Left lung (tissue), 10 donors: Measurements from ENCODE around the gene MKNK2. TPM values are rescaled to one million over a fixed set of nuclear protein-coding genes. Genes with fewer than 3 reads are reported as not detected.

Experiments
- ATAC-seq: fragments of 200-7000 bp; cut with Tn5 transposase; one replicate; pipeline ENCODE4 v1.9.1; 2020; ENCODE audit warnings: moderate library complexity
- DNase-seq, 4 donors: peaks; one replicate each; pipeline ENCODE4 v3.0.0-alpha.2; 2013 to 2020
- H3K27ac ChIP-seq, 2 donors: fragments of 200-600 bp; sonication (generic) in 1 of 2; one replicate each; pipeline versions ENCODE4 v1.5.0 to v1.8.0; 2020 to 2021
- H3K27me3 ChIP-seq, 2 donors: fragments of 200-600 bp; sonication (generic) in 1 of 2; one replicate each; pipeline versions ENCODE4 v1.5.0 to v1.8.0; 2020 to 2021
- H3K36me3 ChIP-seq, 2 donors: fragments of 200-600 bp; sonication (generic) in 1 of 2; one replicate each; pipeline versions ENCODE4 v1.5.0 to v1.8.0; 2020 to 2021
- H3K4me1 ChIP-seq, 2 donors: fragments of 200-600 bp; one replicate each; pipeline ENCODE4 v1.8.0; 2021
- H3K4me3 ChIP-seq, 2 donors: fragments of 200-600 bp; sonication (generic) in 1 of 2; one replicate each; pipeline versions ENCODE4 v1.5.0 to v1.8.0; 2020 to 2021; ENCODE audit warnings: mild to moderate bottlenecking in 1 of 2
- H3K9me3 ChIP-seq, 2 donors: fragments of 200-600 bp; sonication (generic) in 1 of 2; one replicate each; pipeline versions ENCODE4 v1.5.0 to v1.8.0; 2020 to 2021
- intact Hi-C, 2 donors: fragments of 100-400 bp; cut with DNase I; formaldehyde crosslinking; loops; one replicate each; pipeline versions ENCODE4 v1.11.2 to v1.14.2; 2022
- polyA plus RNA-seq, 6 donors: library from polyadenylated mRNA; unstranded; fragments of 120-200 nt; gene quantifications; one replicate each; pipeline ENCODE4 v1.2.1, GENCODE V29; 2013; ENCODE audit not compliant: insufficient read length in 6 of 6
- total RNA-seq, 2 donors: library from RNA; stranded (reverse); fragmentation: NEBNext Ultra II Directional; extraction: Animal tissue kit (Norgen Biotek cat#: 25700); gene quantifications; one replicate each; pipeline ENCODE4 v1.2.1, GENCODE V29; 2021
- TF ChIP-seq, protein P1 (sequence below), 2 donors: fragments of 200-600 bp; sonication (generic) in 1 of 2; IDR thresholded peaks; one replicate each; pipeline versions ENCODE4 v1.5.0 to v1.8.0; 2021; ENCODE audit warnings: antibody characterized with exemption in 2 of 2
- donor health status: DM: no; HTN: yes; CAD: no.
- donor health status: DM: no; HTN: no; CAD: no.

Gene MKNK2
- total and polyA plus RNA-seq, 8 donors: 59.3 to 291 (median 86.1) TPM

GRCh38 chr19:2048104-2048958 is 2.7 kb downstream of the MKNK2 start:
- ATAC-seq (no peak), DNase-seq (no peak)
- TF ChIP-seq, protein P1, sequence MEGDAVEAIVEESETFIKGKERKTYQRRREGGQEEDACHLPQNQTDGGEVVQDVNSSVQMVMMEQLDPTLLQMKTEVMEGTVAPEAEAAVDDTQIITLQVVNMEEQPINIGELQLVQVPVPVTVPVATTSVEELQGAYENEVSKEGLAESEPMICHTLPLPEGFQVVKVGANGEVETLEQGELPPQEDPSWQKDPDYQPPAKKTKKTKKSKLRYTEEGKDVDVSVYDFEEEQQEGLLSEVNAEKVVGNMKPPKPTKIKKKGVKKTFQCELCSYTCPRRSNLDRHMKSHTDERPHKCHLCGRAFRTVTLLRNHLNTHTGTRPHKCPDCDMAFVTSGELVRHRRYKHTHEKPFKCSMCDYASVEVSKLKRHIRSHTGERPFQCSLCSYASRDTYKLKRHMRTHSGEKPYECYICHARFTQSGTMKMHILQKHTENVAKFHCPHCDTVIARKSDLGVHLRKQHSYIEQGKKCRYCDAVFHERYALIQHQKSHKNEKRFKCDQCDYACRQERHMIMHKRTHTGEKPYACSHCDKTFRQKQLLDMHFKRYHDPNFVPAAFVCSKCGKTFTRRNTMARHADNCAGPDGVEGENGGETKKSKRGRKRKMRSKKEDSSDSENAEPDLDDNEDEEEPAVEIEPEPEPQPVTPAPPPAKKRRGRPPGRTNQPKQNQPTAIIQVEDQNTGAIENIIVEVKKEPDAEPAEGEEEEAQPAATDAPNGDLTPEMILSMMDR (IDR thresholded peaks at IDR 0.05): no peak
- Histone ChIP-seq H3K36me3 (peaks cover 0 to 59% of the 10 kb centered on the region in 2 donors), H3K4me3 (peak overlapping the region; percentile 92 to 99), H3K27ac (peak overlapping the region; percentile 95 to 97), H3K4me1 (peaks cover 50 to 78% of the 10 kb centered on the region in 2 donors), H3K9me3 (no peaks in the 10 kb centered on the region), H3K27me3 (no peaks in the 10 kb centered on the region)
- intact Hi-C loops: no loop called here

DNA sequence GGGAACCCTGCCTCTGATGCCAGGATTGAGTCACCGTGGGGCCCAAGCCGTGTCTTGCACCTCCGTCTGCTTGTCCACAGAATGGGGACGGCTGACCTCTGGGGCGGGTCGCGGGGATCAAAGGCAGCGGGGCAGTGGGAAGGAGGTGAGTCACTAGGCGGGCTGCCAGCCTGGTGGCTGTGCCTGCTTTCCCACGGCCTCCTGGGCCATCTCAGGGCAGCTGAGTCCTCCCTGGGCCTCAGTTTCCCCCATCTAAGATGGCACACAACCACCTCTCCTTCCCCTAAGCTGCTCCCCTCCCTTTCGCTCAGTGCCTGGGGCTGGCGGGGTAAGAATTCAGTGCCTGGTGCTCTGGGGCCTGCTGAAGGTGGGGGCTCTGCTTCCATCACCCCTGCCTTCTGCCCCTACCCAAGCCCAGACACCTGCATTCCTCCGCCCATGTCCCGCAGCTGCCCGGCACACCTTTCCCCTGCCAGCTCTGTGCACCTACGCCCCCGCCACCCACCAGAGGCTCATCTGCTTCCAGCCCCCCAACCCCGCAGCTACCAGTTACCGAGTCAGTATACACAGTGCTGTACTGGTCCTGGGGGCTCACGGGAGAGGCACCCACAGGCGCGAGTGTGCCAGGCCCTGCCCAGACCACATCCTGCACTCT is 3.5 kb downstream of the MKNK2 start:
- intact Hi-C loops: no loop called here
- ATAC-seq (no peak), DNase-seq (peak in 2 of 4 donors; percentile 76 to 92)
- Histone ChIP-seq H3K9me3 (no peaks in the 10 kb centered on the region), H3K27ac (peak overlapping the region; percentile 95 to 97), H3K4me3 (peak overlapping the region in 1 of 2 donors; percentile 99), H3K4me1 (peaks cover 57 to 86% of the 10 kb centered on the region in 2 donors), H3K27me3 (no peaks in the 10 kb centered on the region), H3K36me3 (peaks cover 0 to 67% of the 10 kb centered on the region in 2 donors)
- TF ChIP-seq, protein P1 (IDR thresholded peaks at IDR 0.05): no peak

DNA sequence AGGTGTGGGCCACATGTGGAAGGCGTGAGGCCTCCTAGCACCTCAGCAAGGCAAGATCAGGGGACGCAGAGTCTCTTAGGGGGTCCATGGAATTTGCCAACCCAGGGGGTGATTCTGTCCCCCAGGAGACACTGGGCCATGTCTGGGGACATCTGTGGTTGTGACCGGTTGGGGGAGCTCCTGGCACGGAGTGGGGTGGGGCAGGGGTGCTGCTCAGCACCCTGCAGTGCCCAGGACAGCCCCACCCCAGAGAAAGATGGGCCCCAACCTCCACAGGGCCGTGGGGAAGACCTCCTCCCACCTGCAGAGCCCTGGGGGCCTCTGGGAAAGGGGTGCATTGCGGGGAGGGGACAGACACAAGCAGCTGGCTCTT is 4.0 kb downstream of the MKNK2 start:
- TF ChIP-seq, protein P1 (IDR thresholded peaks at IDR 0.05): no peak
- no peak for DNase-seq
- H3K27me3 ChIP-seq: no peaks in the 10 kb centered on the region
- intact Hi-C loops: no loop called here
- no peak overlapping the region for H3K4me3 ChIP-seq
- H3K9me3 ChIP-seq: no peaks in the 10 kb centered on the region
- H3K27ac ChIP-seq: peak overlapping the region; percentile 95 to 97
- H3K4me1 ChIP-seq: peaks cover 61 to 86% of the 10 kb centered on the region in 2 donors
- peaks cover 0 to 71% of the 10 kb centered on the region in 2 donors for H3K36me3 ChIP-seq
- no peak for ATAC-seq

DNA sequence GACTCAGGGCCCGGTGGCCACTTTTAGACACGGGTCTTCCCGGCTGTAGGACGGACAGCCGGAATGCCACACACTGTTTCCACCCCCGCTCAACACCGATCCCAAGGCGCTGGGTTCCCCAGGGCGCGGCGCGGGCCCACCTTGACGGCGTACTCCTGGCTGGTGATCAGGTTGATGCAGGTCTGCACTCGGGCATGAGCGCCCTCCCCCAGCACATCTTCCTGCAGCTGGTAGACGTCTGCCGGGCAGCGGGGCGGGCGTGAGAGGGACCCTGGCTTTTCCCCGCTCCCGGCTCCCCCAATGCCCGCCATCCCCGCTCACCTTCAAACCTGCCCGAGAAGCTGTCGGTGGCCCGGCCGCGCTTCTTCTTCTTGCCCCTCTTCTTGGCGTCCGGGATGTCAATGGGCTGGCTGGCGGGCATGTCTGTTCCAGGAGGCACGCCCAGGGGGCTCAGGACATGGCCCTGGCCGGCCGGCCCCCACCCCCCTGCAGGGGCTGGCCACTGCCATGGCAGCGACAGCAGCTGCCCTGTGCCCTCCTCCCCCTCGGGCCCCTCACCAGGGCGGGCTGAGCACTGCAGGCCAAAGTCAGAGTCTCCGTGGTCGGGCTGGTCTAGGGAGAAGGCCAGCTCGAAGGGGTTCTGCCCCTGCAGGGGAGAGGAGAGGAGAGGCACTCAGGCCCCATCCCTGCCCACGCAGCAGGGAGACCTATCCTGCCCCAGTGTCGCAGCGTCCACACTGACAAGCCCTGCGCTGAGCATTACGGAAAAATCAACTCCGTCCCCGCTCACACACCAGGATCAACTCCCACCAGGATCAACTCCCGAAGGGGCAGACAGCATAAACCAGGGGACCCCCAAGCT is 4.8 kb downstream of the MKNK2 start:
- Histone ChIP-seq H3K27me3 (no peaks in the 10 kb centered on the region), H3K36me3 (peaks cover 4 to 78% of the 10 kb centered on the region in 2 donors), H3K4me3 (no peak overlapping the region), H3K4me1 (peaks cover 57 to 86% of the 10 kb centered on the region in 2 donors), H3K9me3 (no peaks in the 10 kb centered on the region), H3K27ac (peak overlapping the region in 1 of 2 donors; percentile 86)
- ATAC-seq (no peak), DNase-seq (peak in 1 of 4 donors; percentile 73)
- intact Hi-C loops: no loop called here
- TF ChIP-seq, protein P1 (IDR thresholded peaks at IDR 0.05): no peak
